ENCODE measurements around the gene CCDC186.

The CCDC186 gene

DNA sequence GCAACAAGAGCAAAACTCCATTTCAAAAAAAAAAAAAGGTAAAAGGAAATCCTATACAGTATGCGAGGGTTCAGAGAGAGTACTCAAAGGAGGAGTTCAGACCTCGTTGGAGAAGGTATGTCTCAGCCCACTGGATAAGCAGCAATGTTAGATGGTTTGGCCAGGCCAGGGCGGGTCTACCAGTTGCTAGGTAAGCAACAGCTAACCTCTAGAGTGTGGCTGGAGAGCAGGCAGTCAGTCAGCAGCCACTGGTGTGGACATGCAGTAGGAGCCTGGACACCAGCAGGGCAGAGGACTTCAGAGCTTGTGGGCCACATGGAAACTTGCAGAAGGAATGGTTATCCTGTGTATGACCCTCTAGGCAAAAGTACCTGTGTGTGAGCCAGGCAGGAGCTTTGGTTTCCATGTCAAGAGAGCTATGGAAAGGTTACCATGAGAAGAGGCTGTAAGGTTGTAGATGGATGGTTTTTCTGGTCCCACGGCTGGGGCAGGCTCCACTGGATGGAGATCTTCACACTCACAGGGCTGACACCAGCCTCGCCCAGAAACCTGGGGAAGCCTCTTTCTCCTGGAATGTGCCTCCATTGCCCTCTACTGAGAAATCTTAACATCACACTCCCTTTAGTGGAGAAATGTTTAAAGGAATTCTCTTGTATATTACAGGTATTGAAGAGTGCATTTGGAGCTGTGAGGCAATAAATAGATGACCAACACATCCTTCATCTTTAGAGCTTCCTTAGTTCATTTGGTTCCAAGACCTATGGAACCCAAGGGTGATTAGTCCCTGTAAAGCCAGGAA is 63.6 kb downstream of the CCDC186 start:
- no peak for DNase-seq (ENCODE audit: low spot score)

DNA sequence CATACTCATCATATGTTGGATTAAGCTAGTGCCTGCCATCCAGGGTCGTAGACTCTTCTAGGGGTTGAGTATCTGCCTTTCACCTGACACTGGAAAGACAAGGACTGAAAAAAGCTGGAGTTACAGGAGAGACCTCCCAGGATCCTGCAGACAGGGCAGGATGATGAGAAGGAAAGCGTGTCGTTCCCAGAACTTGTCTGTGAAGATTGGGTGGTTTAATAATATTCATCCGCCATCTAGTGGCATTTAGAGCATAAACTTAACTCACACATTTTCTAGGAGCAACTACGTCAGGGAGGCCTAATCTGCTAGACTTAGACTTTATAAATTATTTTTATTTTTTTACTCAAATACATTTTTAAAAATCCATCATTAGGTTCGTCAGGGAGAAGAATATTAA is 70.7 kb downstream of the CCDC186 start:
- peak; percentile 86 for DNase-seq (ENCODE audit: low spot score)

DNA sequence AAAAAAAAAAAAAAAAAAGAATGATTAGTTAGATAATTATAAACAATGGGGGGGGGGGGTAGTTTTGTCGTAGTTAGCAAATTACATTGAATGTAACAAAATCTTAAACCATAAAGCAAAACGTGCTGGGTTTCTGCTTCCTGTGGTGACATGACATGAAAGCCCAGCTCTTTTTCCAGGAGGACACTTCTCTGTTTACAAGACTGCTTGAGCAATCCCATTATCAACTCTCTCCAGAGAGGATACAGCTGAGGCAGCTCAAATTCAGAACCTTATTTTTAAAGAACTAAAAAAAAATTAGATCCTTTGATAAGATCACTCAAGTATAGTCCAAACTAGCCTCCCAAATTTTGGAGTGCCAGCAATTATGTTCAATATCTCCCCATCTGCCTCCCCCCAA is 71.7 kb downstream of the CCDC186 start:
- DNase-seq (ENCODE audit: low spot score) = no peak

DNA sequence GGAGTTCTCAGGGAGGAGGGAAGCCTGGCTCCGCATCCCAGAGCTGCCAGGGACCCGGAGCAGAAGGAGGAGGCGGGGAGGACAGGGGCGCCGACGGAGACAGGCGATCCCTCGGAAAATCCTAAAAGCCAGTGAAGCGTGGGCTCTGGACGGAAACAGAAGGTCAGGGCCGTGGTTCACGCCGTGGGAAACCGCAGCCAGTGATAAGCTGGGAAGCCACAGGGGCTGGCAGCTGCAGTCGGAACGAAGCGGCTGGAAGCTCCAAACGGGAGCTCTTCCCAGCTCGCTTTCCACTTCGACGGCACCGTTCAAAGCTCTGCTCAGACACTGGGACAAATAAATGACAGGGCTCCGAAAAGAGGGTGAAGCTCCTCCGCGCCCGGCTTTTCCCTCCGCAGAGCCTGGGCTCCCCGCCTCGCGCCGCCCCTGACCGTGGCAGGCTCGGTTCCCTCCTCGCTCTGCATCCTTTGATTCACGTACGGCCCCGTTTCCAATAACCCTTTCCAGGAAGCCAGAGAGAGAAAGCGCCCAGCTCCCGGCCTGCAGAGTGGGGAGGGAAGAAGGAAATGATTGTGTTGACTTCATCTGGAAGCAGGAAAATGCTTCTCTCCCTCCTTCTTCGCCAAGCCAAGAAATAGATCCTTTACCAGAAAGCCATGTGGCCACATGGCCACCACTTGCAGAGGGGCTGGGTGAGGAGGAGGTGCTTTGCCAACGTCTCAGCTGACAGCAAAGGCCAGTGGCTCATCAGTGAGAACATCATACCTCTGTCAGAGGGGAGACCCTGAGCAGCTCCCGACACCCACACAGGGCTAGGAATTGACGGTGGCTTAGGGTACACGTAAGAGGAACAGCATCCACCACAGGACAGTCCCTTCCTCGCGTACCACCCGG is 72.9 kb downstream of the CCDC186 start:
- no peak for DNase-seq (ENCODE audit: low spot score)

DNA sequence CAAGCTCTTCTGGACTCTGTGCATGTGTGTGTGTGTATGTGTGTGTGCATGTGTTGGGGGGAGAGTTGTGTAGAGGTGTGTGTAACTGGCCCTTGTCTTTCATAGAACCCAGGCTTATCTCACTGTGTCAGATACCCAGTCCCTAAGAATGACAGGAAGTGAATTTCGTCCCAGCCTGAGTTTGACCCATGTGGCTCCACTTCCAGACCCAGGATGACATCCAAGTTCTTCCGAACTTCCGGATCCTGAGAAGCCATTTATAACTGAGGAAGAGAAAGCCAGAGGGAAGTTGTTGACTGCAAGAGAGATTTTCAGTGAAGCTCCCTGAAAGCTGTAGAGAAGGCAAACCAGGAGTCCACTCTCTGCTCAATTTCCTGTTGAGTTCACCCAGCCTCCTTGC is 77.1 kb downstream of the CCDC186 start:
- no peak for DNase-seq (ENCODE audit: low spot score)

DNA sequence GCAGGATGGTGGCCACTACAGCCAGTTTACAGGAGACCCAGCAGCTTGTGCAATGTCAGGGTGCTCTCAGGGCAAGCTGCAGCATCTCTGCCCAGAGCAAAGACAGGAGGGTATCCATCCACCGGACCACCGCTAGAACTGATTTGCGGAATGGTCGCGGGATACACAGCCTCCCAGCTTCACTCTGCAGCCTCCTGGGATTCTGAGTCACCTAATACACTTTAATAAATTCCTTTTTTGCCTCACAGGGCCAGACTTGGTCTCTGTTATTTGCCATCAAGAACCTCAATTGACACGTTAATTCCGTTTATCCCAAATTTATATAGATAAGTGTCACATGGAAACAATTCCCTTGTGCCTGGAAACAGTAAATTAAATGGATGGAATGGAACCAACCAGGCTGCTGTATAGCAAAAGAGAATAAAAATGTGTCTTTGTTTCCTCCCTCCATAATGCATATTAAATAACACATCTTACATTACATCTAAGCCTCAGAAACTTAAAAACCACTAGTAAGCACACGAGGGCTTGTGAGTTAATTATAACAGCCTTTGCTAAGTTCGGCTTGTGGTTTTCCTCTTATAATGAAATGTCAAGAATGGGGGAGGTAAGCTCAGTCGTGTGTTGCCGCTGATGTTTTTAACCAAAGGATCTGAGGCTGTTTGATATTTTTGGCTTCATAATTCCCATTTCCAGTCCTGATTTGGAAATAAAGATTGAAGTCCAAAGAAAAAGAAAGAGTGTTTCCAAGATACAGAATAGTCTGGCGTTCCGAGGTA is 78.3 kb downstream of the CCDC186 start:
- no peak for DNase-seq (ENCODE audit: low spot score)

DNA sequence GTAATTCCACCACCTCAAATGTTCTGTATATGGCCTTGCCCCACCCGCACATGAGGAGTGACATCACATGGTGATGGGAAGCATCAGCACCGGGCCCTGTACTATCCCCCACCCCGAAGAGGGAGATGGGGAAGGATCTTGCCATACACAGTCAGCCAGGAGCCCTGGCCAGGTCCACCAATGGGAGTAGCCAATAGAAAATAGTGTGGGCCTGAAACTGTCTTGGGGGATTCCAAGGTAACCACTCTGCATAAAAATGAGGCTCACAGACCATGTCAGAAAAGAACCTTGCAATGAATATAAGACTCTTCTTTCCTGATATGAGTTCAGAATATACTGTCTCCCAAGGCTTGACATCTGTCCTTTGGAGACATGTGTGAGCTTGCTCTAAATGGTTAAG is 79.2 kb downstream of the CCDC186 start:
- DNase-seq (ENCODE audit: low spot score) = no peak

DNA sequence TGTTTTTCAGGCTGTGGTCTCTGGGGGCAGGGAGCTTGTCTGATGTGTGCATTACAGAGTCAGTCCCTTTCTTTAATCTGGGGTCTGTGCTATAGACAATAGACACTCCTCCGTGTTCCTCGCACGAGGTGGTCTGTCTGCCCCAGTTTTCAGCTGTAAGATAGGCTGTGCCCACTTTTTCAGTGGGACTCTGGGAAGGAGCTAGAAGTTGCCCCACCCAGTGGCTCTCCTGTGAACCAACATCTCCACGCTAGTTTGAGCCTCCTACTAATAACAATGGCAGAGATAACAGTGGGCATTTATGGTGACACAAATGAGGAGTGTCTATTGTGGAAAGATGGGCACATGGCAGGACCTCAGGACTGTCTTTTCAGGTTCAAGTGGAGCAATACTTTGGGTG is 86.3 kb downstream of the CCDC186 start:
- DNase-seq (ENCODE audit: low spot score) = no peak

DNA sequence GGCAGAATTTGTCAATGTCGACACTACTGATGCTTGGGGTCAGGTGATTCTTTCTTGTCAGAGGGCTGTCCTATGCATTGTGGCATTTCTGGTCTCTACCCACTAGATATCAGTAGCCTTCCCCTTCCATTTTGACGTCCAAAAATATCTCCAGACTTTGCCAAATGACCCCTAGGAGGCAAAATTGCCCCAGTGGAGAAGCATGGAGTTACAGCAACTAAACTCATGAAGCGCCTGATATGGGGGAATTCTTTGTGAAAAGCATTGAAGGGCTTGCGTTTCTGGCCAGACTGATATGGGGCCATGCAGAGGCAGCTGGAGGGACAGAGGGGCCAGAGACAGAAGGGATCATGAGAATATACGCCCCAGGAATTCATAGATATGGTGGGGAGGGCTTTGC is 86.7 kb downstream of the CCDC186 start:
- no peak for DNase-seq (ENCODE audit: low spot score)

DNA sequence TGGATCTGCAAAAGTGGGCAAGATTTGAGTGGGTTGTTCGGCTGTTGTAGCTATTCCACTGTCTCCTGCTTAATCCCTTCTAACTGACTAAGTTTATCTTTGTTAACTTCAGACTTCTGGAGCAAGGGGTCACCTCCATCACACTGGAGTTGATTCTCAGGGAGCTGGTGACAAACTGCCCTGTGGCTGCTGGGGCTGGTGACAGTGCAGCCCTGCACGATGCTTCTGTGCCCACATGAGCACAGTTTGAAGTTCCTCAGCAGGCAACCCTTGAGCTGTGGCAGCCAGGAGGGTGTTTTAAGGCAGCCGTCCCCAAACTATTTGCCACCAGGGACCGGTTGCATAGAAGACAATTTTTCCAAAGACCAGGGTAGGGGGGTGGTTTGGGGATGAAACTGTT is 89.8 kb downstream of the CCDC186 start:
- no peak for DNase-seq (ENCODE audit: low spot score)

DNA sequence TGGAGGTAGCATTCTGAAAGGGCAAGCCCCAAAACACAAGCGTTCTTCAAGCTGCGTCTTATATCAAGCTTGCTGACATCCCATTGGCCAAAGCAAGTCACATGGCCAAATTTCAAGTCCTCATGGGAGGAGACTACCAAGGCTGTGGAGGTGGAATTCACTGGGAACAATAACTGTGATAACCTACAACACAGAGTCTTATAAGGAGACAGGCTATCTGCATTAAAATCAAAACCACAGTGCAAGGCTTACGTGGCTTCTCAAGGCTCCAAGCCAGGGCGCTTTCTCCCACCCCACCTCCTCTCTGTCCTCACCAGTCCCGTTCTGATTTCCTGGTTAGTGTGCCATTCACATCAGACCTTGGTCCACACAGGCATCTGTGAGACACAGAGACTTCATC is 91.0 kb downstream of the CCDC186 start:
- DNase-seq (ENCODE audit: low spot score) = no peak

DNA sequence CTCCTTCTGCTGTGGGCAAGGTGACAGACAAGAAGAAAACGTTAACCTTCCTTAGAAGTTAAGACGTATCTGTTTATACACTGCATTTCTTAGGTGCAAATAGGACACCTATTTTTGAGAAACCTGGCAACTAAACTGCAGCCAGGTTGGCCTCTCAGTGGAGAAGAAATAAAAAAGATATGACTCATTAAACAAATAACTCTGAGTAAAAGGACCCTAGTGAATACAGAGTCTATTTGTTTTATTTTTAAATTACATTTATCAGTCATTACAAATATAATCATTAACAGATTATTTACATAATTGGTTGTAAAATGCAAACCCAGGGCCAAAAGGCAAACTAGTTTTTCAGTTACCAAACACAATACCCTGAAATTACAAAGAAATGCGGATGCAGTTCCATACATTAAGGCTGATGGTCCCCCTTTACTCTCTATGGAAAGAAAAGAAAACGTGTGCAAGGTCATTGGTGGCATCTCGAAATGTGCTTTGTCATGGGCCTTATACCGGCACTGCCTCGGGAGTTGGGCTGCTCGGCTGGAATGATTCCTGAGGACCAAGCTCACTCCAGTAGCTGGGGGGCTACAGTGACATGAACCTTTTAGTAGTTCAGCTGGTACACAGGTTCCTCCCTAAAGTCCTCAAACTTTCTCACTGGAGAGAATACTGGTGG is 92.0 kb downstream of the CCDC186 start:
- no peak for DNase-seq (ENCODE audit: low spot score)

DNA sequence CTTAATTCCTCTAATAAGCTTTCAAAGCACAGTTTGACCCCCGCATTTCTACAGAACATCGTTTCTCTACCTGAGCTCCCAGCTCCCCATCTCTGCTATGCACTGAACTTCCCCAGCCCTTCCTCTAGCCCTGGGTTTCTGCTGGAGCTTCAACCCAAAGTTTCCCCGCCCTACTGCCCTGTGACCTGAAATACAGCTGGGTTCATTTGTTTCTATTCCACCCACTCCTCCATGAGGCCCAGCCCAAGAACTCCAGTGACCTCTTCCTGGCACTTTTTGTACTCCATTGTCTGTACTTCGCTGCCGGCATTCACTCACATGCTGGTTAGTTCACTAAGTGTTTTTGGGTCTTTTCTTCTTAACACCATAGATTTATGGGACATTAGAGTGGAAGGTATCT is 94.6 kb downstream of the CCDC186 start:
- DNase-seq (ENCODE audit: low spot score) = no peak

DNA sequence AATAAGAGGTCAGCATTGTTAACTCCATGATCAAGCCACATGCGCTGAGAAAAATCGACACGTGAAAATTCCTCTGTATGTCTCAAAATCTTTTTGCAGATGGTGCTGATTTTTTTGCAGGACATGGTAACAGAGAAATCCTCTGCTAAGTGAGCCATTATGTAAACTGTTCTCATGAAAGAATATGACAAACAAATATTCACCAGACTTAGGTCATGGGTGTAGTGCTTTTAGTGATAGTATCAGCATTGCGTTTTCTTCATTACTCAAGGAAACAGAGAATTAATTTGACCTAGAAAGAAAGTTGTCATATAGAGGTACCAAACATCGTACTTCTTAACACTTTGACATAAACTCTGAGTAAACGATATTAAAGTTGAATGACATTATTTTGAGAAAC is 95.7 kb downstream of the CCDC186 start:
- no peak for DNase-seq (ENCODE audit: low spot score)

DNA sequence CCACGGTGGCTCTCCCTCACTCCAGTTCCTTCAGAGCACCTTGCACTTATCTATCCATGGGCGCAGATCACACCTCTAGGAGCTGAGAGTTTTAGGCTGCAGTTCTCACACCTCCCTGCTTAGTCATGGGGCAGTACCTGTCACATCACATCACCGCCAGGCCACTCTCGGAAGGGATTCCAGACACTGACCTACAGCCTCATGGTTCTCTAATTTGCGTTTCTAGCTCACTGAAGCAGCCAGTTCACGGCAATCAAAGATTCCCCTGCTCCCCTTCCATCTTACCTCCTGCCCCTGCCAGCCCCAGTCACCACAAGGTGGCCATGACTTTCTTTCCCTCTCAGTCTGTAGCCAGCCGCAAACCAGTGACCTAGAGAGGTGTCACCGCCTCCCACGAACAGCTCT is 96.2 kb downstream of the CCDC186 start:
- DNase-seq (ENCODE audit: low spot score) = no peak

DNA sequence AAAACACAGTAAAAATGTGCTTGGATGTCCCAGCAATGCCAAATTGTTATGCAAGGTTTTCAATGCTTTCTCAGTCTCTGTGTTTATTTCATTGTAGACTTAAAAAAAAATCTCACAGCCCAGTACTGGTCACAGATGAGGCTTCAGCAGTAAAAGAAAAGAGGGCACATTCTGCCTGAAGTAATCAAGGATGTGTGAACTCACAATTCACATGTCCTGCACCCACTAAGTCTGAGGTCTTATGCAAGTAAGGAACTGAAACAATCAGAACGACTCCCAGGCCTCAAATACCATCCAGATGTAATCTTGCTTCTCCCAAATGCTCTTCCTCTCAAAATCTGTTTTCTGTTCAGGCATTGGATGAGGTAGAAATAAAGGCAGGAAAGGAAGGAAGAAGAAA is 96.7 kb downstream of the CCDC186 start:
- peak; percentile 52 for DNase-seq (ENCODE audit: low spot score)

DNA sequence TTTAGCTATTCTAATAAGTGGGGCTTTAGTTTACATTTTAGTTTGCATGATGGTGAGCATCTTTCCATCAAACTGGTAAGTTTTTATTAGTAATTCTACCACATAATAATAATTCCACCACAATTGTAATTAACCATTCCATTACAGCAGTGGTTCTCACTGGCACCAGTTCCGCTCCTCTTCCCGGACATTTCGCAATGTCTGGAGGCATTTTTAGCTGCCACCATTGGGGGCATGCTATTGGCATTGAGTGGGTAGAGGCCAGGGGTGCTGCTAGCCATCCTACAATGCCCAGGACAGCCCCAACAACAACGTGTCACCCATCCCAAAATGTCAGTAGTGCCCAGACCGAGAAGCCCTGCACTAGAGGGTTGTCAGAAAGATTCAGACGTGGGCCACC is 98.9 kb downstream of the CCDC186 start:
- DNase-seq (ENCODE audit: low spot score) = no peak

DNA sequence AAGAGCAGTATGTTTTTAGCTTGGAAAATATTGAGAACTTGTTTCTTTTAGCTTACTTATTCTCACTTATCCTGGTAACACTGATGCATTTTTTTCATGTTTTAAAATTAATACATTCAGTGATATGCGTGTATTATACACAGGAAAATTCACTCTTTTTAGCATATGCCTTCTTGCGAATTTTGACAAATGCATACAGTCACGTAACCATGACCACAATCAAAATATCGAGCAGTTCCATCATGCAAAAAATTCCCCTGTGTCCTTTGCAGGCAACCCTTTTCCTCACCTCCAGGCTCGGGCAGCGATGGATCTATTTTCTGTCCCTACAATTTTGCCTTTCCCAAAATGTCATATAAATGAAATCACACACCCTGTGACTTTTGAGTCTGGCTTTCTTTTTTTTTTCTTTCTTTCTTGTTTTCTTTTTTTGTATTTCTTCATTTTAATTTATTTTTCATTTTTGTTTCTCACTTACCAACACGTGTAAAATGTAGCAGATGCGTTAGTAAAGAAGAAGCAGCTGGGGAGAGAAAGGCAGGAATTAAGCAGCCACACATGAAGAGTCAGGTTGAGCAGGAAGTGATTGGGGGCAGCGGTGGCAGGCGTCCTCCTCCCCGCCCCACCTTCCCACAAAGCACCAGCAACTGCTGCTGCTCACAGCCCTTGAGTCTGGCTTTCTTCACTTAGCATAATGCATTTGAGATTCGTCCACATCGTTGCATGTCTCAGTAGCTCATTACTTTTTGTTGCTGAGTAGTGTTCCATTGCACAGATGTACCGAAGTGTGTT is 100.4 kb downstream of the CCDC186 start:
- no peak for DNase-seq (ENCODE audit: low spot score)

DNA sequence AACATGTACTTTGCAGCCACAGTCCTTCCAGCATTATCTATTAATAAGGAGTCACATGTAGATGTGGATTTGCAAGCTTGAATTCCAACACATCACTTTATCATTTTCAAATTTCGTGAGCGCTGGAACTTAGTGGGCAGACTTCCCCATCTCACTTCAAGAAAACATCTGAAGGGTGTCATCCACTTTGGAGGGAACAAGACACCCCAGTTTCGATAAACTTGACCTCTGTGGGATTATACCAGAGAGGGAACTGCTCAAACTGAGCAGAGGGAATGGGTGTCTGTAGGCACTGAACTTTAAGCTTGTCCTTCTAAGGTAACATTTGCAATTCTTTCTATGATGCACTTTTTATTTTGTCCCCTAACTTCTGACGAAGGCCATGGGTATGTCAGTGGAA is 102.8 kb downstream of the CCDC186 start:
- DNase-seq (ENCODE audit: low spot score) = no peak
